Ovary (tissue), 9 donors: Measurements from ENCODE around the gene TMEM61. TPM values are rescaled to one million over a fixed set of nuclear protein-coding genes. Genes with fewer than 3 reads are reported as not detected.

Experiments
- DNase-seq, 5 donors: peaks; one replicate each; pipeline ENCODE4 v3.0.0-alpha.2; 2019 to 2020
- H3K27ac ChIP-seq, 2 donors: fragments of 200-600 bp; one replicate each; pipeline versions ENCODE4 v1.5.1 to v1.8.0; 2019 to 2022
- H3K27me3 ChIP-seq: fragments of 200-600 bp; one replicate; pipeline ENCODE4 v1.8.0; 2022
- H3K36me3 ChIP-seq: fragments of 200-600 bp; sonication (generic); one replicate; pipeline ENCODE4 v1.5.1; 2019
- H3K4me1 ChIP-seq: one replicate; pipeline ENCODE4 v1.8.1; 2013; ENCODE audit warnings: mild to moderate bottlenecking, moderate library complexity; ENCODE audit not compliant: insufficient read depth
- H3K4me3 ChIP-seq: fragments of 200-600 bp; sonication (generic); one replicate; pipeline ENCODE4 v1.5.1; 2017
- H3K9me3 ChIP-seq, 2 donors: fragments of 200-600 bp in 1 of 2; sonication (generic) in 1 of 2; one replicate each; pipeline versions ENCODE4 v1.5.1 to v1.8.1; 2013 to 2019; ENCODE audit warnings: mild to moderate bottlenecking in 1 of 2, moderate library complexity in 1 of 2
- CTCF ChIP-seq, 3 donors: fragments of 450-650 bp in 2 of 3; fragments of 200-600 bp in 1 of 3; IDR thresholded peaks; one replicate each; pipeline versions ENCODE4 v1.5.1 to v1.8.0; 2016 to 2022; ENCODE audit warnings: antibody characterized with exemption in 3 of 3, mild to moderate bottlenecking in 1 of 3
- EP300 ChIP-seq: sonication (generic); formaldehyde crosslinking; IDR thresholded peaks from one replicate; pipeline ENCODE4 v1.6.1; 2017; ENCODE audit warnings: antibody characterized with exemption
- POLR2A ChIP-seq: fragments of 450-650 bp; IDR thresholded peaks from one replicate; pipeline ENCODE4 v1.6.1; 2017; ENCODE audit warnings: antibody characterized with exemption, mild to moderate bottlenecking, moderate library complexity
- WGBS, 3 donors: extraction: QIAGEN DNeasy Blood & Tissue Kit in 1 of 3; methylation state at CpG; one replicate each; pipeline versions ENCODE4 v1.1.5 to v1.1.7; 2013 to 2017; 5-methylcytosine and 5-hydroxymethylcytosine counted together
- intact Hi-C, 4 donors: fragments of 100-400 bp; cut with DNase I; formaldehyde crosslinking; loops; one replicate each; pipeline versions ENCODE4 v1.11.0 to v1.15.1; 2022 to 2023
- polyA plus RNA-seq, 2 donors: library from polyadenylated mRNA; stranded (reverse); fragments of 200-250 nt in 1 of 2; fragments of 350-450 nt in 1 of 2; fragmentation: Illumina TruSeq in 1 of 2; extraction: RNeasy Lipid Tissue Mini Kit (QIAGEN cat#74804) in 1 of 2; gene quantifications; one replicate each; pipeline ENCODE4 v1.2.3, GENCODE V29; 2013 to 2014
- total RNA-seq, 7 donors: library from RNA; depleted of rRNA in 2 of 7; stranded (reverse); fragments of >200 nt in 2 of 7; fragmentation: NEBNext Ultra II Directional in 3 of 7; extraction: Animal tissue kit (Norgen Biotek cat#: 25700) in 3 of 7; gene quantifications; one replicate each; pipeline versions ENCODE4 v1.1.0 to v1.2.4, GENCODE V29; 2016 to 2023
- donor health status: DM: no; HTN: no; CAD: no; lungs with moderate emphysema.
- donor health status: DM: no; HTN: no; CAD: no.
- donor health status: Bipolar disorder and iron deficiency.
- donor health status: DM: yes; HTN: yes; CAD: no.
- donor health status: DM: no; HTN: no; CAD: no.
- donor health status: DM: yes; HTN: yes; CAD: no.

The TMEM61 gene
- total and polyA plus RNA-seq, 9 donors: 0.22 to 2.9 (median 0.61) TPM; not detected in 3

DNA sequence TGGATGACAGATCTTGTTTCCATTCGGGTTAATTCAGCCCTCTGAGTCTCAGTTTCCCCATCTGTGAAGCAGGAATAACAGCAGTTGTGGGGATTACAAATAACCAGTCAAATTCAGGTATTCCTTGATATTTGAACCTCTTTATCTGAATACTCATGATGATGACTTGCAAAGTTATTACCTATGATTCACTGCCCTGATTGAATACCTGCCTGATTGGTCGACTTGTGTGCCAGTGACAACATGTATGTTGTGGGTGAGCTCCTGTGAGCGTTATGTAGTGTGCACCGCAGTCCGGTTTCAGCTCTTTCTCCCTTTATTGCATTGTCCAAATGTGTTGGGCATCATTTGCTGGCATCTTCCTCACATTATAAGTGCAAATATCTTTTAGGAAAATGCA, 9.5 kb upstream of the TMEM61 start:
- H3K4me1 ChIP-seq: no peaks in the 10 kb centered on the region
- H3K4me3 ChIP-seq: no peak overlapping the region
- DNase-seq: no peak
- H3K27me3 ChIP-seq: no peaks in the 10 kb centered on the region
- no peak overlapping the region for H3K27ac ChIP-seq
- H3K9me3 ChIP-seq: no peaks in the 10 kb centered on the region
- TF ChIP-seq POLR2A (no peak), CTCF (IDR thresholded peaks at IDR 0.05) (no peak), EP300 (no peak)
- no peaks in the 10 kb centered on the region for H3K36me3 ChIP-seq
- intact Hi-C loops: no loop called here
- WGBS, 3 donors: 77 to 90% (median 86%) methylated on average over 5 of the region's 5 CpGs

GRCh38 chr1:54971317-54971791, 9.1 kb upstream of the TMEM61 start:
- no peak for DNase-seq
- TF ChIP-seq POLR2A: no peak
- no peak for TF ChIP-seq EP300
- no peak for TF ChIP-seq CTCF (IDR thresholded peaks at IDR 0.05)
- 62 to 78% (median 73%) methylated on average over 7 of the region's 7 CpGs for WGBS, 3 donors
- Histone ChIP-seq H3K36me3 (no peaks in the 10 kb centered on the region), H3K27me3 (no peaks in the 10 kb centered on the region), H3K4me3 (no peak overlapping the region), H3K27ac (no peak overlapping the region), H3K4me1 (no peaks in the 10 kb centered on the region), H3K9me3 (no peaks in the 10 kb centered on the region)
- intact Hi-C loops: no loop called here

DNA sequence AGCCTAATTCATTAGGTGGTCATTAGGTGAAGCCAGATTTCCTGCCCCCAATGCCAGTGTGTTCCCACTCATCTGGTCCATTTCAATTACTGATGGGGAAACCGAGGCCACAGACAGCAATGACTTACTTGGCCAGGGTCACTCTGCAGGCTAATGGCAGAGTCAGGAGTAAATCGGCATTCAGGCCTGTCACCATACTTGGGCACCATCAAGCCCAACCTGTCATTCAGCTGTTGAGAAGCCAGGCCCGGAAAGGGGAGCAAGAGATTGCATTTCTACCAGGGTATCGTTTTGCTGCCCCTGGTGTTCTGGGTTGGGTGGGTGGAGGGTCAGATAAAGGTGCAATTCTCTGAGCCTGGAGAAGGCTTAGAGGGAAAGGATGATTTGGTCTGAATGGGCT, 8.0 kb upstream of the TMEM61 start:
- DNase-seq: no peak
- 85 to 92% (median 87%) methylated on average over 4 of the region's 4 CpGs for WGBS, 3 donors

DNA sequence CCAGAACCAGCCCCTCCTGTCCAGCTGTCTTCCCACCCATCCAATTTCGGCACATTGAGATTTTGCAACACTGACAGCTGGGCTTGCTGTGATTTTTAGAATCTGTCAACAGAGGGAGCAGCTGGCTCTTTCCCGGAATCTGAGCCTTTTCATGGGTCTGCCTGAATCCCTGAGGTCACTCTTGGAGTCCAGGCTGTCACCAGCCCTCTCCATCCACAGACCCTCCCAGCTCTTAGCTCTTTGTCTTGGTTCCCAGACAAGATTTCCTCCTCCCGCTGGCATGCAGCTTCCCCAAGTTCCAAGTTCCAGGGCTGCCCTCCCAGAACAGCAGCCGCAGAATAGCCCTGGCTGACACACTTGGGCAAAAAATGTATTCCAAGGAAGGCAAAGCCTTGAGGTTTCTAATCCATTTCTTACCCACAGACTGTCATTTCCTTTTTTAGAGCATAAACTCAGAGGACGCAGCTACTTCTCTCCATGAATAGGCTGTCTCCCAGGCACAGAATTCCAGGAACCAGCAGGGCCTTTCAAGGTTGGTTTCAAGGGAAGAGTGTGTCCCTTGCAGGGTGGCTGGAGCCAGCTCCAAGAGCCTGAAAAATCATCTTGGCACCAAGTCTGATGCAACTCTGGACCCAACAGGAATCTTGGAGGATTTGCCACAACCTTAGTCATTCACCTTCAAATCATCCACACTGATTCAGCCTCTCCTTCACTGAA, 7.1 kb upstream of the TMEM61 start:
- H3K4me1 ChIP-seq: no peaks in the 10 kb centered on the region
- intact Hi-C loops: no loop called here
- H3K4me3 ChIP-seq: no peak overlapping the region
- H3K36me3 ChIP-seq: no peaks in the 10 kb centered on the region
- TF ChIP-seq POLR2A (no peak), EP300 (no peak), CTCF (IDR thresholded peaks at IDR 0.05) (no peak)
- peak in 1 of 5 donors; percentile 25 for DNase-seq
- H3K27ac ChIP-seq: no peak overlapping the region
- H3K9me3 ChIP-seq: no peaks in the 10 kb centered on the region
- no peaks in the 10 kb centered on the region for H3K27me3 ChIP-seq
- WGBS, 3 donors: 35 to 42% (median 38%) methylated on average over 5 of the region's 5 CpGs

More for the DNA sequence above, 8.0 kb upstream of the TMEM61 start:
- no peak overlapping the region for H3K27ac ChIP-seq
- H3K27me3 ChIP-seq: no peaks in the 10 kb centered on the region
- H3K4me3 ChIP-seq: no peak overlapping the region
- H3K36me3 ChIP-seq: no peaks in the 10 kb centered on the region
- intact Hi-C loops: no loop called here
- H3K4me1 ChIP-seq: no peaks in the 10 kb centered on the region
- no peaks in the 10 kb centered on the region for H3K9me3 ChIP-seq
- no peak for TF ChIP-seq POLR2A
- no peak for TF ChIP-seq CTCF (IDR thresholded peaks at IDR 0.05)
